ENCODE data around the gene OR2G2. TPM values are rescaled to one million over a fixed set of nuclear protein-coding genes. Genes with fewer than 3 reads are reported as not detected.

Gene OR2G2
- polyA plus RNA-seq, 2 donors, result not detected

DNA sequence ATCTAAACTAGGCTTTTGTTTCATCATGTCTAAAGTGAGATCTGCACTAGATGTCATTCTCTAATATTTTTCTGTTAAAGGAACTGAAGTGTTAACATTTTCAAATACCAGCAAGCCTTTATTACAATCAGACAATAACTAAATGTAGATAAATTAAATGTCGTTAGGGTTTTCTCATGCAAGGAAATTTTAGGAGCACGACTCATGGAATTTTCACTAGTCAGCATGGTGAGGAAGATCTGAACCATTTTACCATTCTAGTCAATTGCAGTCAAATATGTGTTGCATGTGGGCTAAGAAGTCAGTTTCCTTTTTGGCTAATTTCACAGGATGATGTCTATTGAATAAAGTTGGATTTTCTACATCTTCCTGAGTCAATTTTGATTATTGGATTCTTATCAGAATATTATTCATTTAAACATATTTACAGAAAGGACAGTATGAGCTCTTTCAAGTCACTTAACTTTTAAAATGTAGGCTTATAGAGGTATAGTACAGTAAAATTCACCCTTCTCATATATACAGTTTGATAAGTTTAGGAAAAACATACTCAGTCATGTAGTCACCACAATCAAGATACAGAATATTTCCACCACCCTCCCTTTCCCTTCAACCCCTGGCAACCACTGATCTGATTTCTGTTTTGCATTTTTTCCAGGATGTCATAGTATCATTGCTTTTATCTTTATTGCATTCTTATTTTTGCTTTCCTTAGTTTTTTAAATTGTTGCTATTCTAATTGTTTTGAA lies 30.1 kb upstream of the OR2G2 start:
- WGBS, 2 donors, result 73% methylated on average over 2 of the region's 2 CpGs
- Histone ChIP-seq H3K4me1 (ENCODE audit: control insufficient read depth in 2 of 2, insufficient read depth in 2 of 2, low read length in 1 of 2) (no peaks in the 10 kb centered on the region), H3K36me3 (ENCODE audit: control insufficient read depth in 2 of 2, insufficient read depth in 2 of 2, low read length in 1 of 2) (no peaks in the 10 kb centered on the region), H3K4me3 (ENCODE audit: low read depth in 1 of 2, low read length in 2 of 2) (no peak overlapping the region), H3K9me3 (ENCODE audit: control insufficient read depth in 2 of 2, insufficient read depth in 1 of 2, low read depth in 1 of 2, low read length in 1 of 2) (no peaks in the 10 kb centered on the region), H3K27ac (ENCODE audit: low read depth in 2 of 2, low read length in 1 of 2) (no peak overlapping the region), H3K27me3 (ENCODE audit: control insufficient read depth in 1 of 2, insufficient read depth in 2 of 2, low read length in 2 of 2) (no peaks in the 10 kb centered on the region)

- no peak overlapping the region for H3K4me3 ChIP-seq (ENCODE audit: low read depth in 1 of 2, low read length in 2 of 2)
- no peaks in the 10 kb centered on the region for H3K9me3 ChIP-seq (ENCODE audit: control insufficient read depth in 2 of 2, insufficient read depth in 1 of 2, low read depth in 1 of 2, low read length in 1 of 2)
- no peak overlapping the region for H3K27ac ChIP-seq (ENCODE audit: low read depth in 2 of 2, low read length in 1 of 2)
- no peaks in the 10 kb centered on the region for H3K36me3 ChIP-seq (ENCODE audit: control insufficient read depth in 2 of 2, insufficient read depth in 2 of 2, low read length in 1 of 2)
- 66 to 69% methylated on average over 10 of the region's 10 CpGs for WGBS, 2 donors
- no peaks in the 10 kb centered on the region for H3K27me3 ChIP-seq (ENCODE audit: control insufficient read depth in 1 of 2, insufficient read depth in 2 of 2, low read length in 2 of 2)
- H3K4me1 ChIP-seq (ENCODE audit: control insufficient read depth in 2 of 2, insufficient read depth in 2 of 2, low read length in 1 of 2), result no peaks in the 10 kb centered on the region
Observed at GRCh38 chr1:247561711-247562110, 26.4 kb upstream of the OR2G2 start.

DNA sequence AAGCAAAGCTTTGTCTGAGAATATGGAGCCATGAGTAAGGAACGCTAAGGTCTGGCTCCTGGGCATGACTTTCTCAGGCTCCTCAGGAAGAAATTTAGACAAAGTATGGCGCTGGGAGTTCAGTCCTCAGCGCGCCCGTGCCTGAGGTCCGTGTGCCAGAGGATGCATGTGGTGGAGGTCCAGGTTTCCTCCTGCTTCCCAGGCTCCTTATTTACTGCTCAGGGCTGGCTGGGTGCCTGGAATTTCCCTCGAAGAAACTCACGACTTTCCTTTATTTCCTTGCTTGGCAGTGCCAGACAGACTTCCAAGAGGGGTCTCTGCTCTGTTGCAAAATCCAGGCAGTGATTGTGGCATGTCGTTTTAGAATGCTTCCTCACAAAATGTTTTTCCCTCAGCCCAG lies 26.0 kb upstream of the OR2G2 start:
- H3K36me3 ChIP-seq (ENCODE audit: control insufficient read depth in 2 of 2, insufficient read depth in 2 of 2, low read length in 1 of 2), result no peaks in the 10 kb centered on the region
- no peak overlapping the region for H3K4me3 ChIP-seq (ENCODE audit: low read depth in 1 of 2, low read length in 2 of 2)
- no peaks in the 10 kb centered on the region for H3K27me3 ChIP-seq (ENCODE audit: control insufficient read depth in 1 of 2, insufficient read depth in 2 of 2, low read length in 2 of 2)
- no peaks in the 10 kb centered on the region for H3K9me3 ChIP-seq (ENCODE audit: control insufficient read depth in 2 of 2, insufficient read depth in 1 of 2, low read depth in 1 of 2, low read length in 1 of 2)
- 55 to 62% methylated on average over 9 of the region's 9 CpGs for WGBS, 2 donors
- no peak overlapping the region for H3K27ac ChIP-seq (ENCODE audit: low read depth in 2 of 2, low read length in 1 of 2)
- H3K4me1 ChIP-seq (ENCODE audit: control insufficient read depth in 2 of 2, insufficient read depth in 2 of 2, low read length in 1 of 2), result no peaks in the 10 kb centered on the region

DNA sequence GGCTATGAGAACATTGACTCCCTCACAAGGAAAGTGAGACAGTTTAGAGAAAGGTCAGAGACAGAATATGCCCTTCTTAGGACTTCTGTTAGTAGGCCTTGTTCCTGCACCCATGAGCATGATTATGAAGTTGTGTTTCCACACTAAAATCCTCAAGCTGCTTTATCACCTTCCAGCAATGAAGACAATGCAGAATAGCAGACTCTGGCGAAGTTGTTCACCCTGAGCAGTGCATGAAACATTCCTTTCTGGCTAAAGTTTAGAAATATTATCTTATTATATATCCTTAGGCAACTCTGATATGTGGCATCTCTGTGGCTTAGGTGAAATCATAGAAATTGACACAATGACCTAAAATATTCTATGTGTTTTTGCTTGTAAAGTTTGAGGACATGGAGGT lies 13.9 kb upstream of the OR2G2 start:
- Histone ChIP-seq H3K27me3 (ENCODE audit: control insufficient read depth in 1 of 2, insufficient read depth in 2 of 2, low read length in 2 of 2) (no peaks in the 10 kb centered on the region), H3K27ac (ENCODE audit: low read depth in 2 of 2, low read length in 1 of 2) (no peak overlapping the region), H3K4me1 (ENCODE audit: control insufficient read depth in 2 of 2, insufficient read depth in 2 of 2, low read length in 1 of 2) (no peaks in the 10 kb centered on the region), H3K4me3 (ENCODE audit: low read depth in 1 of 2, low read length in 2 of 2) (no peak overlapping the region), H3K36me3 (ENCODE audit: control insufficient read depth in 2 of 2, insufficient read depth in 2 of 2, low read length in 1 of 2) (no peaks in the 10 kb centered on the region), H3K9me3 (ENCODE audit: control insufficient read depth in 2 of 2, insufficient read depth in 1 of 2, low read depth in 1 of 2, low read length in 1 of 2) (peaks cover 1 to 2% of the 10 kb centered on the region in 2 donors)
- WGBS, 2 donors, result 55 to 66% methylated on average over 1 of the region's 1 CpG

DNA sequence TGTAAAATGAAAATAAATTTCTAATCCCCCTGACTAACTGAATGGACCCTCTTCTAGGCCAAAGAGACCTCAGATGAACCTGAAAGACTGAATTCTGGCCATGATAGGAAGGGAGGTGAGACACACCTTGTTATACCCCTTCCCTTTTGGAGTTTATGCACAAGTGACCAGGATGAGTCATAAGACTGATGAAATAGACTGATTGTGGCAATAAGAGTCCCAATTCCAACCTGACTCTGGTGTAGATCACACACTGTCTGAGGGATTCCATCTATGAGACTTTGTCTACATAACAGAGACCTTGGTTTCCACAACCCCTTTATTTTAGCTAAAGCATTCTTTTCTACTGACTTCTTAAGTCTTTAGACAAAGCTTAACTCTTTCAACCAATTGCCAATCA lies 13.5 kb upstream of the OR2G2 start:
- Histone ChIP-seq H3K27me3 (ENCODE audit: control insufficient read depth in 1 of 2, insufficient read depth in 2 of 2, low read length in 2 of 2) (no peaks in the 10 kb centered on the region), H3K4me3 (ENCODE audit: low read depth in 1 of 2, low read length in 2 of 2) (no peak overlapping the region), H3K4me1 (ENCODE audit: control insufficient read depth in 2 of 2, insufficient read depth in 2 of 2, low read length in 1 of 2) (no peaks in the 10 kb centered on the region), H3K9me3 (ENCODE audit: control insufficient read depth in 2 of 2, insufficient read depth in 1 of 2, low read depth in 1 of 2, low read length in 1 of 2) (peaks cover 2 to 3% of the 10 kb centered on the region in 2 donors), H3K27ac (ENCODE audit: low read depth in 2 of 2, low read length in 1 of 2) (no peak overlapping the region), H3K36me3 (ENCODE audit: control insufficient read depth in 2 of 2, insufficient read depth in 2 of 2, low read length in 1 of 2) (no peaks in the 10 kb centered on the region)

GRCh38 chr1:247576514-247576913 lies 11.6 kb upstream of the OR2G2 start:
- peaks cover 2 to 3% of the 10 kb centered on the region in 2 donors for H3K9me3 ChIP-seq (ENCODE audit: control insufficient read depth in 2 of 2, insufficient read depth in 1 of 2, low read depth in 1 of 2, low read length in 1 of 2)
- H3K27me3 ChIP-seq (ENCODE audit: control insufficient read depth in 1 of 2, insufficient read depth in 2 of 2, low read length in 2 of 2), result no peaks in the 10 kb centered on the region
- H3K4me1 ChIP-seq (ENCODE audit: control insufficient read depth in 2 of 2, insufficient read depth in 2 of 2, low read length in 1 of 2), result no peaks in the 10 kb centered on the region
- 43 to 50% methylated on average over 3 of the region's 3 CpGs for WGBS, 2 donors
- H3K27ac ChIP-seq (ENCODE audit: low read depth in 2 of 2, low read length in 1 of 2), result no peak overlapping the region
- no peaks in the 10 kb centered on the region for H3K36me3 ChIP-seq (ENCODE audit: control insufficient read depth in 2 of 2, insufficient read depth in 2 of 2, low read length in 1 of 2)
- H3K4me3 ChIP-seq (ENCODE audit: low read depth in 1 of 2, low read length in 2 of 2), result no peak overlapping the region

DNA sequence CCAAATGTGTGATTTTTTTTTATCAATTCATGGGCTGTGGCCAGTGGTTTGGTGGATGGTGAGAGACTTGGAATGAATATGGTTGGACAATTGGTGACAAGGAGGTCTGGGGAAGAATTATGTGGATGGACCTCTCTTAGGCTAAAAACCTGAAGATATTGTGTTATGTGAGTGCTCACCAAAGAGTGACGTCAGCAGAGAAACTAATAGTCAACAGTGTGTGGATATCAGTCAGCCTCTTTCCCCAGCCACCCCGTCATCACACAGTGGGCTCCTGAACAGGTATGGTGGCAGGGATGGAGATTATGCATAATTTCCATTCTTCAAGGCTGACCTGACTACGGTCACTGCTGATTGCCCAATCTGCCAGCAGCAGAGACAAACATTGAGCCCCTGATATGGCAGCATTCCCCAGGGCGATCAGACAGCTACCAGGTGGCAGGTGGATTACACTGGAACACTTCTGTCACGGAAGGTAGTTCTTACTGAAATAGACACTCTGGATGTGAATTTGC lies 9.2 kb upstream of the OR2G2 start:
- no peaks in the 10 kb centered on the region for H3K36me3 ChIP-seq (ENCODE audit: control insufficient read depth in 2 of 2, insufficient read depth in 2 of 2, low read length in 1 of 2)
- H3K9me3 ChIP-seq (ENCODE audit: control insufficient read depth in 2 of 2, insufficient read depth in 1 of 2, low read depth in 1 of 2, low read length in 1 of 2), result peaks cover 0 to 3% of the 10 kb centered on the region in 2 donors
- no peaks in the 10 kb centered on the region for H3K27me3 ChIP-seq (ENCODE audit: control insufficient read depth in 1 of 2, insufficient read depth in 2 of 2, low read length in 2 of 2)
- no peaks in the 10 kb centered on the region for H3K4me1 ChIP-seq (ENCODE audit: control insufficient read depth in 2 of 2, insufficient read depth in 2 of 2, low read length in 1 of 2)
- no peak overlapping the region for H3K27ac ChIP-seq (ENCODE audit: low read depth in 2 of 2, low read length in 1 of 2)
- 74 to 82% methylated on average over 5 of the region's 5 CpGs for WGBS, 2 donors
- H3K4me3 ChIP-seq (ENCODE audit: low read depth in 1 of 2, low read length in 2 of 2), result no peak overlapping the region

- H3K36me3 ChIP-seq (ENCODE audit: control insufficient read depth in 2 of 2, insufficient read depth in 2 of 2, low read length in 1 of 2), result no peaks in the 10 kb centered on the region
- no peaks in the 10 kb centered on the region for H3K4me1 ChIP-seq (ENCODE audit: control insufficient read depth in 2 of 2, insufficient read depth in 2 of 2, low read length in 1 of 2)
- WGBS, 2 donors, result 62 to 68% methylated on average over 2 of the region's 2 CpGs
- no peaks in the 10 kb centered on the region for H3K27me3 ChIP-seq (ENCODE audit: control insufficient read depth in 1 of 2, insufficient read depth in 2 of 2, low read length in 2 of 2)
- H3K27ac ChIP-seq (ENCODE audit: low read depth in 2 of 2, low read length in 1 of 2), result no peak within 1 kb of the TSS
- H3K4me3 ChIP-seq (ENCODE audit: low read depth in 1 of 2, low read length in 2 of 2), result no peak within 1 kb of the TSS
- H3K9me3 ChIP-seq (ENCODE audit: control insufficient read depth in 2 of 2, insufficient read depth in 1 of 2, low read depth in 1 of 2, low read length in 1 of 2), result no peaks in the 10 kb centered on the region
Observed at GRCh38 chr1:247605286-247605685, 17.1 kb downstream of the OR2G2 start, which contains the start of gene OR2G3. Gene OR2G3, plus strand, starts transcription at chr1:247605586. Its CDS starts 0 bp downstream, at chr1:247605586.

DNA sequence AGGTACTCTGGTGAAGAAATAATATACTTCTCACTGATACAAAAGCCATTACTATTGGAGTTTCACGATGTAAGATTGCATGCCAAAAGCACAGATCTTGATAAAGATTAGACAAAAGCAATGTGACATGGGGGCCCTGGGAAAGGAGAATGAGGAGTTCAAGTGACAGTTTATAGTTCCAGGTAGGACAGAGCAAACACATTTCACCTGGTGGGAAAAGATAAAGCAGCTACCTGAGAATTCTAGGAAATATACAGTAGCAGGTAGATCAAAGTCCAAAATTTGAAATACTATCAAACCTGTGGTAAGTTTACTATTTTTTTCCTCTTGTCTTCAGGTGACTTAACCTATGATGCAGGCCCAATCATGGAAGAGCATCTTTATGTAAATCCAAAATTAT lies 25.2 kb downstream of the OR2G2 start:
- Histone ChIP-seq H3K27me3 (ENCODE audit: control insufficient read depth in 1 of 2, insufficient read depth in 2 of 2, low read length in 2 of 2) (no peaks in the 10 kb centered on the region), H3K4me1 (ENCODE audit: control insufficient read depth in 2 of 2, insufficient read depth in 2 of 2, low read length in 1 of 2) (no peaks in the 10 kb centered on the region), H3K9me3 (ENCODE audit: control insufficient read depth in 2 of 2, insufficient read depth in 1 of 2, low read depth in 1 of 2, low read length in 1 of 2) (no peaks in the 10 kb centered on the region), H3K27ac (ENCODE audit: low read depth in 2 of 2, low read length in 1 of 2) (no peak overlapping the region), H3K4me3 (ENCODE audit: low read depth in 1 of 2, low read length in 2 of 2) (no peak overlapping the region), H3K36me3 (ENCODE audit: control insufficient read depth in 2 of 2, insufficient read depth in 2 of 2, low read length in 1 of 2) (peaks cover 0 to 3% of the 10 kb centered on the region in 2 donors)
- WGBS, 2 donors, result 41 to 59% methylated on average over 1 of the region's 1 CpG

GRCh38 chr1:247614625-247615024 lies 26.5 kb downstream of the OR2G2 start:
- Histone ChIP-seq H3K4me1 (ENCODE audit: control insufficient read depth in 2 of 2, insufficient read depth in 2 of 2, low read length in 1 of 2) (no peaks in the 10 kb centered on the region), H3K36me3 (ENCODE audit: control insufficient read depth in 2 of 2, insufficient read depth in 2 of 2, low read length in 1 of 2) (peaks cover 0 to 3% of the 10 kb centered on the region in 2 donors), H3K27me3 (ENCODE audit: control insufficient read depth in 1 of 2, insufficient read depth in 2 of 2, low read length in 2 of 2) (no peaks in the 10 kb centered on the region), H3K4me3 (ENCODE audit: low read depth in 1 of 2, low read length in 2 of 2) (no peak overlapping the region), H3K27ac (ENCODE audit: low read depth in 2 of 2, low read length in 1 of 2) (no peak overlapping the region), H3K9me3 (ENCODE audit: control insufficient read depth in 2 of 2, insufficient read depth in 1 of 2, low read depth in 1 of 2, low read length in 1 of 2) (no peaks in the 10 kb centered on the region)
- 74 to 78% methylated on average over 5 of the region's 5 CpGs for WGBS, 2 donors
